IMR-90 (cell line): ENCODE results near the gene SCGB1D1. TPM values are rescaled to one million over a fixed set of nuclear protein-coding genes. Genes with fewer than 3 reads are reported as not detected.

Source experiments
- ATAC-seq: fragments of 200-7000 bp; cut with Tn5 transposase; 2 replicates; pipeline ENCODE4 v1.9.1; 2020; ENCODE audit warnings: low read depth, mild to moderate bottlenecking, moderate library complexity
- BruUV-seq: library from RNA; stranded (reverse); fragments of 400-500 nt; replicated peaks from 2 replicates; lab custom pipeline; 2021; lab: Mats Ljungman, UMichigan
- CTCF ChIA-PET: fragments of 300-600 bp; formaldehyde crosslinking; extraction: SDS; loops from one replicate; lab custom pipeline; 2021; ENCODE audit warnings: antibody characterized with exemption; lab: Yijun Ruan, JAX
- POLR2A ChIA-PET: fragments of 300-600 bp; sonication (Branson Sonifier 250); formaldehyde crosslinking; loops from one replicate; lab custom pipeline; 2022; ENCODE audit warnings: antibody characterized with exemption; ENCODE audit not compliant: unreplicated experiment; lab: Charles Lee
- DNase-seq: peaks from one replicate; pipeline ENCODE4 v3.0.0; 2013
- H2AFZ ChIP-seq: replicated peaks from 2 replicates; pipeline ENCODE3; 2013; ENCODE audit warnings: low read length, mild to moderate bottlenecking; ENCODE audit not compliant: poor library complexity
- H2AK5ac ChIP-seq: 2 replicates; pipeline ENCODE4 v1.6.1; 2013; ENCODE audit warnings: low read depth, low read length, inconsistent platforms
- H2AK9ac ChIP-seq: replicated peaks from 2 replicates; pipeline ENCODE3; 2013; ENCODE audit warnings: mild to moderate bottlenecking, low read depth, low read length, moderate library complexity; ENCODE audit not compliant: poor library complexity
- H2BK120ac ChIP-seq: 2 replicates; pipeline ENCODE4 v1.6.1; 2013; ENCODE audit warnings: low read depth, low read length, inconsistent platforms
- H2BK15ac ChIP-seq: 3 replicates; pipeline ENCODE4 v1.6.1; 2013; ENCODE audit warnings: low read depth, low read length, inconsistent platforms
- H2BK20ac ChIP-seq: 2 replicates; pipeline ENCODE4 v1.6.1; 2013; ENCODE audit warnings: low read depth, mild to moderate bottlenecking, inconsistent platforms, low read length, moderate library complexity
- H2BK5ac ChIP-seq: 2 replicates; pipeline ENCODE4 v1.6.1; 2013; ENCODE audit warnings: mild to moderate bottlenecking, low read depth, low read length, inconsistent platforms; ENCODE audit not compliant: poor library complexity, severe bottlenecking
- H3K14ac ChIP-seq: replicated peaks from 2 replicates; pipeline ENCODE4 v1.6.1; 2013; ENCODE audit warnings: low read depth, low read length, inconsistent platforms
- H3K18ac ChIP-seq: 2 replicates; pipeline ENCODE4 v1.6.1; 2013; ENCODE audit warnings: low read depth, low read length, control low read depth
- H3K23ac ChIP-seq: 2 replicates; pipeline ENCODE4 v1.6.1; 2013; ENCODE audit warnings: low read depth, low read length, inconsistent platforms
- H3K27ac ChIP-seq: 2 replicates; pipeline ENCODE4 v1.5.1; 2013; ENCODE audit warnings: mild to moderate bottlenecking, control low read depth, low read length; ENCODE audit not compliant: insufficient read depth
- H3K27me3 ChIP-seq: 2 replicates; pipeline ENCODE4 v1.6.1; 2013; ENCODE audit warnings: low read length; ENCODE audit not compliant: control insufficient read depth, insufficient read depth
- H3K36me3 ChIP-seq: 2 replicates; pipeline ENCODE4 v1.6.1; 2013; ENCODE audit warnings: low read length, mixed read lengths; ENCODE audit not compliant: control insufficient read depth, insufficient read depth
- H3K4ac ChIP-seq: 2 replicates; pipeline ENCODE4 v1.6.1; 2013; ENCODE audit warnings: low read depth, low read length, inconsistent platforms
- H3K4me1 ChIP-seq: 2 replicates; pipeline ENCODE4 v1.6.1; 2013; ENCODE audit warnings: low read length, mixed read lengths; ENCODE audit not compliant: control insufficient read depth, insufficient read depth
- H3K4me2 ChIP-seq: 2 replicates; pipeline ENCODE4 v1.6.1; 2013; ENCODE audit warnings: low read depth, mild to moderate bottlenecking, control low read depth, low read length, moderate library complexity
- H3K4me3 ChIP-seq: 2 replicates; pipeline ENCODE4 v1.5.1; 2013; ENCODE audit warnings: low read depth, mild to moderate bottlenecking, control low read depth, low read length, moderate library complexity; ENCODE audit not compliant: insufficient read depth
- H3K56ac ChIP-seq: 2 replicates; pipeline ENCODE4 v1.6.1; 2013; ENCODE audit warnings: low read length, inconsistent platforms; ENCODE audit not compliant: insufficient read depth; ENCODE audit errors: extremely low read depth
- H3K79me1 ChIP-seq, 2 experiments: 2 replicates each; pipeline ENCODE4 v1.6.1; 2013; ENCODE audit warnings: low read length in 2 of 2, inconsistent platforms in 1 of 2, low read depth in 1 of 2
- H3K9ac ChIP-seq: 2 replicates; pipeline ENCODE4 v1.6.1; 2013; ENCODE audit warnings: low read depth, low read length, control low read depth
- H3K9me1 ChIP-seq: 2 replicates; pipeline ENCODE4 v1.6.1; 2013; ENCODE audit warnings: low read length, inconsistent platforms; ENCODE audit not compliant: insufficient read depth
- H3K9me3 ChIP-seq: 2 replicates; pipeline ENCODE4 v1.6.1; 2013; ENCODE audit warnings: low read length; ENCODE audit not compliant: control insufficient read depth, insufficient read depth
- H4K20me1 ChIP-seq: 2 replicates; pipeline ENCODE4 v1.6.1; 2013; ENCODE audit warnings: low read length, inconsistent platforms; ENCODE audit not compliant: insufficient read depth
- H4K5ac ChIP-seq: 2 replicates; pipeline ENCODE4 v1.6.1; 2013; ENCODE audit warnings: mild to moderate bottlenecking, low read depth, low read length, control low read depth
- H4K8ac ChIP-seq, 2 experiments: 2 replicates each; pipeline ENCODE4 v1.6.1; 2013; ENCODE audit warnings: low read depth in 2 of 2, low read length in 2 of 2, control low read depth in 1 of 2, inconsistent platforms in 1 of 2
- H4K91ac ChIP-seq: 2 replicates; pipeline ENCODE4 v1.6.1; 2013; ENCODE audit warnings: low read depth, low read length, inconsistent platforms; ENCODE audit not compliant: insufficient read depth
- BHLHE40 ChIP-seq: fragments of 150-350 bp; IDR thresholded peaks from 2 replicates; pipeline ENCODE4 v1.6.1; 2016; ENCODE audit warnings: mild to moderate bottlenecking, low read depth, low read length
- CEBPB ChIP-seq: IDR thresholded peaks from 2 replicates; pipeline ENCODE4 v1.6.1; 2012; ENCODE audit warnings: low read depth, low read length, improper control_type of control experiment
- CHD1 ChIP-seq: IDR thresholded peaks from 2 replicates; pipeline ENCODE4 v1.6.1; 2012; ENCODE audit warnings: low read depth, low read length, improper control_type of control experiment
- CTCF ChIP-seq: conservative IDR thresholded peaks from 2 replicates; pipeline ENCODE4 v1.5.1; 2012; ENCODE audit warnings: mild to moderate bottlenecking, low read depth, low read length, improper control_type of control experiment
- ELK1 ChIP-seq: fragments of 150-350 bp; IDR thresholded peaks from 2 replicates; pipeline ENCODE4 v1.6.1; 2016; ENCODE audit warnings: low read depth, mild to moderate bottlenecking, low read length, moderate library complexity, borderline replicate concordance
- FOS ChIP-seq: fragments of 150-350 bp; IDR thresholded peaks from 2 replicates; pipeline ENCODE4 v1.6.1; 2016; ENCODE audit warnings: low read depth, low read length
- MAFK ChIP-seq: IDR thresholded peaks from 2 replicates; pipeline ENCODE4 v1.6.1; 2012; ENCODE audit warnings: low read depth, low read length, improper control_type of control experiment
- MAZ ChIP-seq: IDR thresholded peaks from 2 replicates; pipeline ENCODE4 v1.6.1; 2012; ENCODE audit warnings: low read depth, mild to moderate bottlenecking, low read length, improper control_type of control experiment, moderate library complexity, borderline replicate concordance
- MXI1 ChIP-seq: IDR thresholded peaks from 2 replicates; pipeline ENCODE4 v1.6.1; 2012; ENCODE audit warnings: low read depth, mild to moderate bottlenecking, low read length, moderate library complexity, borderline replicate concordance
- NFE2L2 ChIP-seq: fragments of 150-350 bp; IDR thresholded peaks from 2 replicates; pipeline ENCODE4 v1.6.1; 2016; ENCODE audit warnings: low read depth, mild to moderate bottlenecking, low read length
- POLR2A ChIP-seq: IDR thresholded peaks from 2 replicates; pipeline ENCODE4 v1.6.1; 2012; ENCODE audit warnings: mild to moderate bottlenecking, low read depth, low read length
- RAD21 ChIP-seq: IDR thresholded peaks from 2 replicates; pipeline ENCODE4 v1.6.1; 2012; ENCODE audit warnings: low read length, improper control_type of control experiment
- RCOR1 ChIP-seq: IDR thresholded peaks from 2 replicates; pipeline ENCODE4 v1.6.1; 2012; ENCODE audit warnings: mild to moderate bottlenecking, low read length, improper control_type of control experiment; ENCODE audit not compliant: insufficient replicate concordance
- RFX5 ChIP-seq: IDR thresholded peaks from 2 replicates; pipeline ENCODE4 v1.8.0; 2012; ENCODE audit warnings: low read depth, mild to moderate bottlenecking, low read length, moderate library complexity
- SMC3 ChIP-seq: fragments of 150-350 bp; IDR thresholded peaks from 2 replicates; pipeline ENCODE4 v1.6.1; 2016; ENCODE audit warnings: low read depth, mild to moderate bottlenecking, antibody characterized with exemption, low read length, moderate library complexity
- USF2 ChIP-seq: fragments of 150-350 bp; IDR thresholded peaks from 2 replicates; pipeline ENCODE4 v1.6.1; 2017; ENCODE audit warnings: mild to moderate bottlenecking, antibody characterized with exemption, low read length, low read depth
- WGBS, 2 experiments: methylation state at CpG; one replicate each; pipeline versions ENCODE4 v1.1.5 to v1.1.7; 2013; ENCODE audit warnings: missing lambda C conversion rate in 2 of 2; ENCODE audit not compliant: insufficient read length in 1 of 2; ENCODE audit errors: extremely low coverage in 2 of 2; 5-methylcytosine and 5-hydroxymethylcytosine counted together
- dilution Hi-C: fragments of 300-500 bp; cut with HindIII; formaldehyde crosslinking; loops from one replicate; pipeline ENCODE4 v1.14.3; 2018; ENCODE audit warnings: low sequenced_read_pairs; ENCODE audit not compliant: unreplicated experiment
- in situ Hi-C: fragments of 300-500 bp; cut with MboI; formaldehyde crosslinking; loops from 3 replicates; pipeline ENCODE4 v1.14.3; 2019; ENCODE audit warnings: low sequenced_read_pairs, inconsistent platforms, mixed read lengths
- intact Hi-C: fragments of 100-400 bp; cut with micrococcal nuclease; formaldehyde crosslinking; loops from 2 replicates; pipeline ENCODE4 v1.10.0; 2022
- polyA plus RNA-seq, 3 experiments: library from polyadenylated mRNA; depleted of rRNA; stranded (reverse); fragments of >200 nt; gene quantifications; 2 replicates each; pipeline ENCODE4 v1.2.3, GENCODE V29; 2012; ENCODE audit warnings: low replicate concordance in 1 of 3
- total RNA-seq: library from RNA; depleted of rRNA; stranded (reverse); fragments of >200 nt; gene quantifications from 2 replicates; pipeline ENCODE4 v1.2.3, GENCODE V29; 2012

The SCGB1D1 gene
- total and polyA plus RNA-seq, 2 of the 4 experiments (the other 2 are of a cell fraction): not detected

GRCh38 chr11:62171261-62171723, 18.7 kb upstream of the SCGB1D1 start:
- H3K79me1 ChIP-seq: no peaks in the 10 kb centered on the region
- H2AK5ac ChIP-seq: no peak overlapping the region
- peak overlapping the region; percentile 42; the same call in 1 of the 2 replicates for H3K23ac ChIP-seq
- ChIA-PET CTCF (interaction anchor here (0.8 to 1.2 kb wide), 2 partner anchors 14 to 29 kb away, joined by 3 to 4 read pairs; no protein-coding TSS in a partner anchor), POLR2A (interaction anchor here (0.5 kb wide), 1 partner anchor 189 kb away, joined by 3 read pairs; no protein-coding TSS in a partner anchor)
- no peak overlapping the region for H3K27ac ChIP-seq
- H3K4me1 ChIP-seq: no peaks in the 10 kb centered on the region
- H2AFZ ChIP-seq: no peak overlapping the region
- H3K4ac ChIP-seq: no peak overlapping the region
- no peak overlapping the region for H3K56ac ChIP-seq
- WGBS, 2 experiments: 11 to 100% methylated on average over 1 to 5 of the region's 14 CpGs
- in situ Hi-C loops (loop anchor here (10.0 kb wide), 1 partner anchor 144 kb away; no protein-coding TSS in a partner anchor), intact Hi-C loops (loop anchor here (1.0 kb wide), 2 partner anchors 140 to 207 kb away; no protein-coding TSS in a partner anchor), dilution Hi-C loops (no loop called here)
- H2BK5ac ChIP-seq: no peak overlapping the region
- no peak overlapping the region for H2BK120ac ChIP-seq
- no peaks in the 10 kb centered on the region for H4K20me1 ChIP-seq
- H3K27me3 ChIP-seq: peaks cover 28% of the 10 kb centered on the region
- H3K36me3 ChIP-seq: no peaks in the 10 kb centered on the region
- no peak overlapping the region for H3K4me3 ChIP-seq
- H3K9ac ChIP-seq: no peak overlapping the region
- H2BK20ac ChIP-seq: no peak overlapping the region
- DNase-seq (peak; percentile 66), ATAC-seq (peak; percentile 87)
- no peak overlapping the region for H4K91ac ChIP-seq
- TF ChIP-seq RFX5 (no peak), BHLHE40 (no peak), CTCF (peak; percentile 68), NFE2L2 (no peak), ELK1 (no peak), MXI1 (no peak), MAFK (no peak), MAZ (no peak), POLR2A (no peak), SMC3 (peak; percentile 47), RAD21 (peak; percentile 57), CEBPB (no peak), FOS (no peak), RCOR1 (no peak), USF2 (no peak), CHD1 (no peak)
- no peak overlapping the region for H2AK9ac ChIP-seq
- H4K8ac ChIP-seq: no peak overlapping the region
- no peak overlapping the region for H3K14ac ChIP-seq
- H2BK15ac ChIP-seq: no peak overlapping the region
- H3K9me3 ChIP-seq: no peaks in the 10 kb centered on the region
- no TSS peak for BruUV-seq
- H4K5ac ChIP-seq: no peak overlapping the region
- no peaks in the 10 kb centered on the region; the same call in 1 of the 2 replicates for H3K9me1 ChIP-seq
- H3K18ac ChIP-seq: no peak overlapping the region
- H3K4me2 ChIP-seq: no peak overlapping the region; the same call in 1 of the 2 replicates
